ENCODE data around the gene TUNAR. TPM values are rescaled to one million over a fixed set of nuclear protein-coding genes. Genes with fewer than 3 reads are reported as not detected.

The TUNAR gene
- total and polyA plus RNA-seq, 2 of the 4 experiments (the other 2 are of a cell fraction): not detected

- Histone ChIP-seq H2AK9ac (replicated peaks; ENCODE audit: low read depth, low read length, poor library complexity) (no peak overlapping the region), H4K91ac (ENCODE audit: insufficient read depth, low read depth, low read length) (no peak overlapping the region), H4K20me1 (ENCODE audit: insufficient read depth, low read length) (no peaks in the 10 kb centered on the region), H3K9me1 (ENCODE audit: insufficient read depth, low read length) (no peaks in the 10 kb centered on the region), H2BK15ac (ENCODE audit: low read depth, low read length) (no peak overlapping the region), H3K9me3 (ENCODE audit: control insufficient read depth, insufficient read depth, low read length) (no peaks in the 10 kb centered on the region), H2BK5ac (ENCODE audit: low read depth, low read length, poor library complexity, severe bottlenecking) (no peak overlapping the region), H2BK20ac (ENCODE audit: low read depth, low read length) (no peak overlapping the region), H3K23ac (ENCODE audit: low read depth, low read length) (no peak overlapping the region), H3K4me1 (ENCODE audit: control insufficient read depth, insufficient read depth, low read length) (no peaks in the 10 kb centered on the region), H3K36me3 (ENCODE audit: control insufficient read depth, insufficient read depth, low read length) (no peaks in the 10 kb centered on the region), H4K5ac (ENCODE audit: low read depth, low read length) (no peak overlapping the region), H3K4me2 (ENCODE audit: low read depth, low read length) (no peak overlapping the region), H3K27ac (ENCODE audit: insufficient read depth, low read length) (no peak overlapping the region), H3K4ac (ENCODE audit: low read depth, low read length) (no peak overlapping the region), H2AFZ (replicated peaks; ENCODE audit: low read length, poor library complexity) (no peak overlapping the region), H4K8ac (ENCODE audit: low read depth in 2 of 2, low read length in 2 of 2) (no peak overlapping the region), H3K79me1 (ENCODE audit: low read depth in 1 of 2, low read length in 2 of 2) (no peaks in the 10 kb centered on the region), H2AK5ac (ENCODE audit: low read depth, low read length) (no peak overlapping the region), H3K14ac (replicated peaks; ENCODE audit: low read depth, low read length) (no peak overlapping the region), H3K56ac (ENCODE audit: extremely low read depth, insufficient read depth, low read length) (no peak overlapping the region), H3K27me3 (ENCODE audit: control insufficient read depth, insufficient read depth, low read length) (no peaks in the 10 kb centered on the region), H3K18ac (ENCODE audit: low read depth, low read length) (no peak overlapping the region), H3K4me3 (ENCODE audit: insufficient read depth, low read depth, low read length) (no peak overlapping the region), H3K9ac (ENCODE audit: low read depth, low read length) (no peak overlapping the region), H2BK120ac (ENCODE audit: low read depth, low read length) (no peak overlapping the region)
- ChIA-PET CTCF (no interaction called here), POLR2A (ENCODE audit: unreplicated experiment) (no interaction called here)
- intact Hi-C loops (cut with micrococcal nuclease) (no loop called here), dilution Hi-C loops (cut with HindIII; ENCODE audit: low sequenced_read_pairs, unreplicated experiment) (no loop called here), in situ Hi-C loops (cut with MboI; ENCODE audit: low sequenced_read_pairs) (no loop called here)
- DNase-seq: no peak
- WGBS, 2 experiments (ENCODE audit: extremely low coverage in 2 of 2, insufficient read length in 1 of 2): 40% methylated on average over 2 of the region's 4 CpGs; no CpG with 5 or more reads in 1 of the 2 experiments
- no peak for ATAC-seq (ENCODE audit: low read depth)
- BruUV-seq (replicated peaks): no TSS peak
- TF ChIP-seq MAZ (IDR thresholded peaks at IDR 0.05; ENCODE audit: borderline replicate concordance, low read depth, low read length) (no peak), BHLHE40 (IDR thresholded peaks at IDR 0.05; ENCODE audit: low read depth, low read length) (no peak), CEBPB (IDR thresholded peaks at IDR 0.05; ENCODE audit: low read depth, low read length) (no peak), POLR2A (IDR thresholded peaks at IDR 0.05; ENCODE audit: low read depth, low read length) (no peak), CHD1 (IDR thresholded peaks at IDR 0.05; ENCODE audit: low read depth, low read length) (no peak), MAFK (IDR thresholded peaks at IDR 0.05; ENCODE audit: low read depth, low read length) (no peak), ELK1 (IDR thresholded peaks at IDR 0.05; ENCODE audit: borderline replicate concordance, low read depth, low read length) (no peak), FOS (IDR thresholded peaks at IDR 0.05; ENCODE audit: low read depth, low read length) (no peak), RCOR1 (IDR thresholded peaks at IDR 0.05; ENCODE audit: insufficient replicate concordance, low read length) (no peak), RFX5 (IDR thresholded peaks at IDR 0.05; ENCODE audit: low read depth, low read length) (no peak), CTCF (conservative IDR thresholded peaks at IDR 0.05; ENCODE audit: low read depth, low read length) (no peak), NFE2L2 (IDR thresholded peaks at IDR 0.05; ENCODE audit: low read depth, low read length) (no peak), MXI1 (IDR thresholded peaks at IDR 0.05; ENCODE audit: borderline replicate concordance, low read depth, low read length) (no peak), USF2 (IDR thresholded peaks at IDR 0.05; ENCODE audit: low read depth, low read length) (no peak)
These were observed 13.3 kb upstream of the TUNAR start for GRCh38 chr14:95863295-95863694.
